Retinal pigment epithelial cell (primary cell): ENCODE measurements around the gene ALK.

Experiments used
- DNase-seq: peaks from one replicate; pipeline ENCODE4 v3.0.0-alpha.2; 2010; ENCODE audit warnings: low read depth
- H3K4me3 ChIP-seq: 2 replicates; pipeline ENCODE4 v1.5.1; 2011; ENCODE audit warnings: mild to moderate bottlenecking, low read length, control low read depth, moderate library complexity
- TF ChIP-seq, protein P1 (sequence below): conservative IDR thresholded peaks from 2 replicates; pipeline ENCODE4 v1.5.1; 2011; ENCODE audit warnings: low read depth, low read length, control low read depth, inconsistent platforms

ALK gene

GRCh38 chr2:29162204-29162928 lies 759.0 kb downstream of the ALK start:
- TF ChIP-seq, protein P1, sequence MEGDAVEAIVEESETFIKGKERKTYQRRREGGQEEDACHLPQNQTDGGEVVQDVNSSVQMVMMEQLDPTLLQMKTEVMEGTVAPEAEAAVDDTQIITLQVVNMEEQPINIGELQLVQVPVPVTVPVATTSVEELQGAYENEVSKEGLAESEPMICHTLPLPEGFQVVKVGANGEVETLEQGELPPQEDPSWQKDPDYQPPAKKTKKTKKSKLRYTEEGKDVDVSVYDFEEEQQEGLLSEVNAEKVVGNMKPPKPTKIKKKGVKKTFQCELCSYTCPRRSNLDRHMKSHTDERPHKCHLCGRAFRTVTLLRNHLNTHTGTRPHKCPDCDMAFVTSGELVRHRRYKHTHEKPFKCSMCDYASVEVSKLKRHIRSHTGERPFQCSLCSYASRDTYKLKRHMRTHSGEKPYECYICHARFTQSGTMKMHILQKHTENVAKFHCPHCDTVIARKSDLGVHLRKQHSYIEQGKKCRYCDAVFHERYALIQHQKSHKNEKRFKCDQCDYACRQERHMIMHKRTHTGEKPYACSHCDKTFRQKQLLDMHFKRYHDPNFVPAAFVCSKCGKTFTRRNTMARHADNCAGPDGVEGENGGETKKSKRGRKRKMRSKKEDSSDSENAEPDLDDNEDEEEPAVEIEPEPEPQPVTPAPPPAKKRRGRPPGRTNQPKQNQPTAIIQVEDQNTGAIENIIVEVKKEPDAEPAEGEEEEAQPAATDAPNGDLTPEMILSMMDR = no peak
- no peak for DNase-seq

DNA sequence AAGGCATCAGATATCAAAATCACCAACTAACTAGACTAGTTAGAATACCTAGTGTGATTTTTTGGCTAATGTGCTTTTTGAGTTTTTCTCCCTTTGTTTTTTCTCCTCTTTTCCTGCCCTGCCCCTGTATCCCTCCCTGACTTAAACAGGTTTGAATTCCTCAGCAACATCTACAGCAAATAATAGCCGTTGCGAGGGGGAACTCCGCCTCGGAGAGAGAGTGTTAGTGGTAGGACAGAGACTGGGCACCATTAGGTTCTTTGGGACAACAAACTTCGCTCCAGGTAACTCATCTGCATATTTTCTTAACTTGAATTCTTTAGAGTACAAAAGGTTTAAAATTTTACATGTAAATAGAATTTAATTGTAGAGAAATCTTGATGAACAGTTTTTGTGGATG lies 761.2 kb downstream of the ALK start:
- no peak for DNase-seq
- H3K4me3 ChIP-seq = no peak overlapping the region
- TF ChIP-seq, protein P1 = no peak

More at GRCh38 chr2:29162204-29162928, 759.0 kb downstream of the ALK start:
- H3K4me3 ChIP-seq = no peak overlapping the region

GRCh38 chr2:29159125-29159524 lies 762.3 kb downstream of the ALK start:
- DNase-seq = no peak
- no peak overlapping the region for H3K4me3 ChIP-seq
- TF ChIP-seq, protein P1 = no peak

- no peak overlapping the region for H3K4me3 ChIP-seq
- no peak for DNase-seq
- TF ChIP-seq, protein P1 = no peak
Measured at GRCh38 chr2:29157131-29157530, 764.3 kb downstream of the ALK start.

- H3K4me3 ChIP-seq = no peak overlapping the region
- TF ChIP-seq, protein P1 = no peak
- no peak for DNase-seq
Measured at GRCh38 chr2:29155578-29155977, 765.8 kb downstream of the ALK start.

DNA sequence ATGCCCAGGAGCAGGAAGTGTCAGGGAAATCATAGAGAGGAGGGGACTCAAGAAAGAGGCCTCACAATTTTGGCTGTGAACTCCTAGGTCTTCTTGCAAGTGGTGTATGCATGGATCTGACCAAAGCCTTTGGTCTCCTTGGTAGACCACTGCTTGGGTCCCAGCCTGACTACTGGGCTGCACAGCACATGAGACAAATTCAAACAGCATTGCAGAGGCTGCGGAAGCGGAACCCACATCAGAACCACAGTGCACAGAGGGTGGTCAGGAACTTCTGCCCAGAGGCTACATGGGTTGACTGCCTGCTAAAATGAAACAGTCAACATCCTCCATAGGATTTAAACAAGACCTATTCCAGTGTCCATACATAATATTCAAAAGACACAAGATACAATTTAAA lies 766.8 kb downstream of the ALK start:
- H3K4me3 ChIP-seq = no peak overlapping the region
- no peak for DNase-seq
- TF ChIP-seq, protein P1 = no peak

GRCh38 chr2:29147963-29148362 lies 773.4 kb downstream of the ALK start:
- H3K4me3 ChIP-seq = no peak overlapping the region
- TF ChIP-seq, protein P1 = no peak
- DNase-seq = no peak
